Osteocyte (in vitro differentiated cells): Measurements from ENCODE around the gene AKT1. TPM values are rescaled to one million over a fixed set of nuclear protein-coding genes. Genes with fewer than 3 reads are reported as not detected.

Experiments used
- DNase-seq: peaks from one replicate; pipeline ENCODE4 v3.0.0; 2021; ENCODE audit warnings: mixed read lengths; ENCODE audit not compliant: unreplicated experiment; ENCODE audit errors: extremely low spot score
- H3K27ac Mint-ChIP-seq: one replicate; pipeline ENCODE4 v1.8.0; 2021; ENCODE audit warnings: mild to moderate bottlenecking, mixed read lengths; ENCODE audit not compliant: unreplicated experiment
- H3K27me3 Mint-ChIP-seq: one replicate; pipeline ENCODE4 v1.8.0; 2021; ENCODE audit warnings: mixed read lengths; ENCODE audit not compliant: unreplicated experiment
- H3K36me3 Mint-ChIP-seq: one replicate; pipeline ENCODE4 v1.8.0; 2021; ENCODE audit warnings: mixed read lengths; ENCODE audit not compliant: unreplicated experiment
- H3K4me1 Mint-ChIP-seq: one replicate; pipeline ENCODE4 v1.8.0; 2021; ENCODE audit warnings: mixed read lengths; ENCODE audit not compliant: unreplicated experiment
- H3K4me3 Mint-ChIP-seq: one replicate; pipeline ENCODE4 v1.8.0; 2021; ENCODE audit warnings: mild to moderate bottlenecking, moderate library complexity, mixed read lengths; ENCODE audit not compliant: unreplicated experiment
- H3K9me3 Mint-ChIP-seq: one replicate; pipeline ENCODE4 v1.8.0; 2021; ENCODE audit warnings: mixed read lengths; ENCODE audit not compliant: unreplicated experiment
- total RNA-seq: library from RNA; stranded (reverse); gene quantifications from 2 replicates; pipeline ENCODE4 v1.2.1, GENCODE V29; 2021
- TF ChIP-seq, protein P1 (sequence below): fragments of 200-600 bp; sonication (generic); IDR thresholded peaks from 2 replicates; pipeline ENCODE4 v1.5.0; 2021; ENCODE audit warnings: antibody characterized with exemption, mild to moderate bottlenecking, moderate library complexity

Gene AKT1
- total RNA-seq, 1 donor from 2014 or later = 157 TPM

DNA sequence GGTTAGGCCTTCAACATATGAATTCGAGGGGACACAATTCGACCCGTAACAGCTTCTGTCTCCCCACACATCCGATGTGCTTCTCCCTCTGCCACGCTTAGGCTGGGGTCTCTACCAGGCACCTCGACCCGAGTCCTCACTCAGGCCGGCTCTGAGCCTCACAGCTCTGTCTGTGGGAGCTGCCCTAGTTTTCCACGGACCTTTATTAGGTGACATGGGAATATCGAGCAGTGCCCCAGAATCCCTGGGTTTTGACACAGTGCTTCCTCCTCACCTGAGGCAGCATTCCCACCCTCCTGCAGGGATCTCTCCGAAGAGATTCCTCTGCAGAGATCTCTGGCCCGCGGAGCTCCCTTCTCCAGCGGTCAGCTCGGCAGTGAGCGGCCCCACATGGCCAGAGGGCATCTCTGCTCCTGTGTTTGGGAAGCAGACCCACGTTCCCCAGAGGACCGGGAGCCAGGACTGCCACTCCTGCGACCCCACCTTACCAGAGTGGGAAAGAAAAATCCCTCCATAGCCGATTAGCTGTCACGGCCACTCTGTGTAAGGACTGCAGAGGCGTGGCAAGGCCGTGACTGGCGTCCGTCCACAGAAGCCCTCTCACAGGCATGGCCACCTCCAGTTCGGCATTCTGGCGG lies 26.5 kb upstream of the AKT1 start:
- H3K27ac Mint-ChIP-seq = no peak overlapping the region

DNA sequence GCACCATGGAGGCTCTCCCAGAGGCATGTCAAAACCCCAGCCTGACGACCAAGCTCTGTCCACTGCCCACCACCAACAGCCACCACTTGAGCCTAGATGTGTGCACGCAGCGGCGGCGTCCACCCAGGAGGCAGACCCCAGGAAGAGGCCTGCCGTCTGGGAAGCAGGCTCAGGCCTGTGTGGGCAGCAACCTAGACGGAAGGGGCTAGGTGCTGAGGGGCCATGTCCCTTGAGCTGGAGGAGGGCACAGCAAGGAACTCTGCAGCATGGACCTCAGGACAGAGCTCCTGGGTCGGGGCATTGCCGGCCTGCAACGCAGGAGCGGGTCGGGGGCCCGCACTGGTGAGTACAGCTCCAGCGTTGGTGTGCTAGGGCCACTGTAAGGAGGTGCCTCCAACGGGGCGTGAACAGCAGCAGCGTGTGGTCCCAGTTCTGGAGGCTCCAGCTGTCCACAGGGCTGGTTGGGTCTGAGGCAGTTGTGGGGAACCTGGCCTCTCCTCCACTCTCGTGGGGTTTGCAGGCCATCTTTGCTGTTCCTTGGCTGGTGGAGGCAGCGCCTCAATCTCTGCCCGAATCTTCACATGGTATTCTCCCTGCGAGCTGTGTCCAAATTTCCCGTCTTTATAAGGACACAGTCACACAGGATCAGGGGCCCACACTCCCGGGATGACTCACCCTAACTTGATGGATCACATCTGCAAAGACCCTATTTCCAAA lies 25.8 kb upstream of the AKT1 start:
- Mint-ChIP-seq H3K27me3 (no peaks in the 10 kb centered on the region), H3K9me3 (peaks cover 4% of the 10 kb centered on the region), H3K27ac (no peak overlapping the region), H3K36me3 (no peaks in the 10 kb centered on the region), H3K4me3 (no peak overlapping the region), H3K4me1 (peaks cover 18% of the 10 kb centered on the region)
- no peak for DNase-seq
- TF ChIP-seq, protein P1, sequence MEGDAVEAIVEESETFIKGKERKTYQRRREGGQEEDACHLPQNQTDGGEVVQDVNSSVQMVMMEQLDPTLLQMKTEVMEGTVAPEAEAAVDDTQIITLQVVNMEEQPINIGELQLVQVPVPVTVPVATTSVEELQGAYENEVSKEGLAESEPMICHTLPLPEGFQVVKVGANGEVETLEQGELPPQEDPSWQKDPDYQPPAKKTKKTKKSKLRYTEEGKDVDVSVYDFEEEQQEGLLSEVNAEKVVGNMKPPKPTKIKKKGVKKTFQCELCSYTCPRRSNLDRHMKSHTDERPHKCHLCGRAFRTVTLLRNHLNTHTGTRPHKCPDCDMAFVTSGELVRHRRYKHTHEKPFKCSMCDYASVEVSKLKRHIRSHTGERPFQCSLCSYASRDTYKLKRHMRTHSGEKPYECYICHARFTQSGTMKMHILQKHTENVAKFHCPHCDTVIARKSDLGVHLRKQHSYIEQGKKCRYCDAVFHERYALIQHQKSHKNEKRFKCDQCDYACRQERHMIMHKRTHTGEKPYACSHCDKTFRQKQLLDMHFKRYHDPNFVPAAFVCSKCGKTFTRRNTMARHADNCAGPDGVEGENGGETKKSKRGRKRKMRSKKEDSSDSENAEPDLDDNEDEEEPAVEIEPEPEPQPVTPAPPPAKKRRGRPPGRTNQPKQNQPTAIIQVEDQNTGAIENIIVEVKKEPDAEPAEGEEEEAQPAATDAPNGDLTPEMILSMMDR = no peak

More for the DNA sequence above, 26.5 kb upstream of the AKT1 start:
- no peak for DNase-seq
- Mint-ChIP-seq H3K9me3 (peaks cover 4% of the 10 kb centered on the region), H3K36me3 (no peaks in the 10 kb centered on the region), H3K27me3 (no peaks in the 10 kb centered on the region), H3K4me3 (no peak overlapping the region), H3K4me1 (peaks cover 13% of the 10 kb centered on the region)
- TF ChIP-seq, protein P1 = no peak

DNA sequence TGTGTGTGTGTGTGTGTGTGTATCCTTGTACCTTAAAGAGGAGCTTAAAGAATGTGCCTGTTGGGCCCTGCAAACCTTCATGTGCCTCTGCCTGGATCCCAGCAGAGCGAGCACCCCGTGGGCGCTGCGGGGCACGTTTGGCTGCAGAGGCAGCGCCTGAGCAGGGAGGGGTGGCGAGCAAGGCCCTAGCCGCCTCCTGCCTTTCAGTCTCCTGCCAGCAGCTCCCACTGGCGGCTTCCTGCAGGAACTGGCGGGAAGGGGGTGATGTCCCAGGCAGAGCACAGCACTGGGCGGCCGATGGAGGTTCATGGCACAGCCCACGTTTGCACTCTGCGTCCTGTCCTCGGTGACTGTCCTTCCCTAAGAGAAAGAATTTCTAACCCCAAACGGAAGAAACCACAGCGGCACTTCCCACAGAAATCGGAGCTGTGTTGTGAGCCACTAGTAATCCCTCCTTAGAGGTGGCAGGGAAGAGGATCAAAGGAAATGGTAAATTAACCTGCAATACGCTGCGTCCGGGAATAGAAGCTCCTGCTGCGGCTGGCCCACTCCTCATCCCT lies 25.2 kb upstream of the AKT1 start:
- peaks cover 4% of the 10 kb centered on the region for H3K9me3 Mint-ChIP-seq
- DNase-seq = peak; percentile 85
- TF ChIP-seq, protein P1 = peak; percentile 49
- no peaks in the 10 kb centered on the region for H3K36me3 Mint-ChIP-seq
- no peak overlapping the region for H3K27ac Mint-ChIP-seq
- peaks cover 13% of the 10 kb centered on the region for H3K4me1 Mint-ChIP-seq
- no peaks in the 10 kb centered on the region for H3K27me3 Mint-ChIP-seq
- no peak overlapping the region for H3K4me3 Mint-ChIP-seq

GRCh38 chr14:104819361-104819781 lies 23.8 kb upstream of the AKT1 start:
- TF ChIP-seq, protein P1 = no peak
- peaks cover 17% of the 10 kb centered on the region for H3K4me1 Mint-ChIP-seq
- H3K27ac Mint-ChIP-seq = no peak overlapping the region
- H3K36me3 Mint-ChIP-seq = no peaks in the 10 kb centered on the region
- no peaks in the 10 kb centered on the region for H3K27me3 Mint-ChIP-seq
- no peak for DNase-seq
- no peaks in the 10 kb centered on the region for H3K9me3 Mint-ChIP-seq
- H3K4me3 Mint-ChIP-seq = no peak overlapping the region

- Mint-ChIP-seq H3K36me3 (no peaks in the 10 kb centered on the region), H3K4me1 (peaks cover 22% of the 10 kb centered on the region), H3K9me3 (no peaks in the 10 kb centered on the region), H3K27me3 (no peaks in the 10 kb centered on the region), H3K4me3 (no peak overlapping the region), H3K27ac (no peak overlapping the region)
- DNase-seq = no peak
- TF ChIP-seq, protein P1 = no peak
Observed at GRCh38 chr14:104818714-104819161, 23.2 kb upstream of the AKT1 start.
